Transverse colon (tissue), 4 donors: ENCODE measurements around the gene CCND1. TPM values are rescaled to one million over a fixed set of nuclear protein-coding genes. Genes with fewer than 3 reads are reported as not detected.

ENCODE experiments used
- DNase-seq: peaks from one replicate; pipeline ENCODE4 v3.0.0-alpha.2; 2019
- H3K27ac ChIP-seq, 4 donors: fragments of 200-600 bp; sonication (generic); 2 replicates each; pipeline ENCODE4 v1.5.1; 2016 to 2018; ENCODE audit warnings: inconsistent platforms in 4 of 4
- H3K27me3 ChIP-seq: fragments of 200-600 bp; sonication (generic); 2 replicates; pipeline ENCODE4 v1.5.1; 2017; ENCODE audit warnings: inconsistent platforms
- H3K36me3 ChIP-seq, 4 donors: fragments of 200-600 bp; sonication (generic); 2 replicates each; pipeline ENCODE4 v1.5.1; 2017 to 2019; ENCODE audit warnings: inconsistent platforms in 4 of 4
- H3K4me1 ChIP-seq, 4 donors: fragments of 200-600 bp; sonication (generic); 2 replicates each; pipeline ENCODE4 v1.5.1; 2017 to 2020; ENCODE audit warnings: inconsistent platforms in 4 of 4
- H3K4me3 ChIP-seq, 4 donors: fragments of 200-600 bp; sonication (generic); 1 replicate in 1 of 4; 2 replicates in 3 of 4; pipeline versions ENCODE4 v1.5.1 to v1.6.1; 2017 to 2019; ENCODE audit warnings: inconsistent platforms in 4 of 4
- H3K9me3 ChIP-seq, 2 donors: fragments of 200-600 bp; sonication (generic); 2 replicates each; pipeline ENCODE4 v1.5.1; 2017 to 2019; ENCODE audit warnings: inconsistent platforms in 2 of 2
- CTCF ChIP-seq, 5 experiments: fragments of 200-600 bp in 3 of 5; fragments of 450-650 bp in 2 of 5; sonication (generic) in 3 of 5; IDR thresholded peaks; 1 replicate in 2 of 5; 2 replicates in 3 of 5; pipeline ENCODE4 v1.5.1; 2016 to 2017; ENCODE audit warnings: antibody characterized with exemption in 5 of 5, inconsistent platforms in 3 of 5, mild to moderate bottlenecking in 2 of 5, moderate library complexity in 1 of 5
- EP300 ChIP-seq: sonication (generic); formaldehyde crosslinking; IDR thresholded peaks from one replicate; pipeline ENCODE4 v1.6.1; 2017; ENCODE audit warnings: antibody characterized with exemption, low read depth
- POLR2A ChIP-seq: fragments of 450-650 bp; IDR thresholded peaks from one replicate; pipeline ENCODE4 v1.6.1; 2016; ENCODE audit warnings: antibody characterized with exemption, mild to moderate bottlenecking, moderate library complexity
- POLR2AphosphoS5 ChIP-seq, 3 donors: sonication (generic); formaldehyde crosslinking; IDR thresholded peaks; one replicate each; pipeline ENCODE4 v1.6.1; 2016; ENCODE audit warnings: antibody characterized with exemption in 3 of 3
- WGBS, 2 donors: methylation state at CpG; one replicate each; pipeline ENCODE4 v1.1.5; 2018; ENCODE audit warnings: low coverage in 1 of 2; 5-methylcytosine and 5-hydroxymethylcytosine counted together
- in situ Hi-C, 4 donors: fragments of 200-750 bp; cut with MboI; loops; one replicate each; pipeline versions ENCODE4 v1.15.0 to v1.15.1; 2017; ENCODE audit warnings: low sequenced_read_pairs in 3 of 4, low pct_ligation_motif_present in 1 of 4, low pct_unique_long_range_greater_than_20kb in 1 of 4
- intact Hi-C: fragments of 100-400 bp; cut with DNase I; formaldehyde crosslinking; loops from one replicate; pipeline ENCODE4 v1.15.1; 2023; ENCODE audit warnings: low total_unique reads
- total RNA-seq, 4 donors: library from RNA; depleted of rRNA; stranded (reverse); fragments of >200 nt; gene quantifications; one replicate each; pipeline ENCODE4 v1.1.0, GENCODE V29; 2016

Gene CCND1
- total RNA-seq, 4 donors from 2014 or later, result 26.4 to 78.0 (median 45.0) TPM

- DNase-seq, result no peak
- no peak for TF ChIP-seq CTCF (IDR thresholded peaks at IDR 0.05)
- TF ChIP-seq EP300, result no peak
- TF ChIP-seq POLR2A, result no peak
- no peak for TF ChIP-seq POLR2AphosphoS5 (IDR thresholded peaks at IDR 0.05)
- Histone ChIP-seq H3K4me1 (peaks cover 9 to 20% (median 17%) of the 10 kb centered on the region in 4 donors), H3K4me3 (no peak overlapping the region), H3K9me3 (no peaks in the 10 kb centered on the region), H3K36me3 (no peaks in the 10 kb centered on the region), H3K27ac (no peak overlapping the region), H3K27me3 (no peaks in the 10 kb centered on the region)
- WGBS, 2 donors, result 48 to 65% methylated on average over 2 of the region's 2 CpGs
- intact Hi-C loops, result no loop called here
- in situ Hi-C loops, result loop anchor here in 2 of 4 donors (25.0 kb wide), 1 partner anchor 510 kb away; no protein-coding TSS in a partner anchor
Measured at GRCh38 chr11:69677749-69678148, 36.8 kb downstream of the CCND1 start.

- no peak for DNase-seq
- Histone ChIP-seq H3K27me3 (no peaks in the 10 kb centered on the region), H3K4me3 (no peak overlapping the region), H3K4me1 (peaks cover under 1 to 3% (median 2%) of the 10 kb centered on the region in 4 donors), H3K36me3 (no peaks in the 10 kb centered on the region), H3K27ac (no peak overlapping the region), H3K9me3 (no peaks in the 10 kb centered on the region)
- in situ Hi-C loops (loop anchor here (10.0 to 25.0 kb wide), 4 partner anchors 204 to 514 kb away; no protein-coding TSS in a partner anchor), intact Hi-C loops (no loop called here)
- WGBS, 2 donors, result 88 to 89% methylated on average over 1 to 5 of the region's 5 CpGs
- TF ChIP-seq CTCF (IDR thresholded peaks at IDR 0.05), result no peak
- no peak for TF ChIP-seq POLR2A
- TF ChIP-seq POLR2AphosphoS5 (IDR thresholded peaks at IDR 0.05), result no peak
- no peak for TF ChIP-seq EP300
Measured at GRCh38 chr11:69680688-69681087, 39.7 kb downstream of the CCND1 start.

- 94 to 100% methylated on average over 2 to 6 of the region's 6 CpGs for WGBS, 2 donors
- Histone ChIP-seq H3K4me3 (no peak overlapping the region), H3K4me1 (peaks cover 0 to 5% (median 2%) of the 10 kb centered on the region in 4 donors), H3K9me3 (no peaks in the 10 kb centered on the region), H3K27me3 (peaks cover 9% of the 10 kb centered on the region), H3K36me3 (no peaks in the 10 kb centered on the region), H3K27ac (no peak overlapping the region)
- no peak for DNase-seq
- no peak for TF ChIP-seq POLR2AphosphoS5 (IDR thresholded peaks at IDR 0.05)
- no peak for TF ChIP-seq EP300
- TF ChIP-seq POLR2A, result no peak
- TF ChIP-seq CTCF (IDR thresholded peaks at IDR 0.05), result no peak
- in situ Hi-C loops (loop anchor here (10.0 to 25.0 kb wide), 4 partner anchors 203 to 513 kb away; no protein-coding TSS in a partner anchor), intact Hi-C loops (no loop called here)
Measured at GRCh38 chr11:69682221-69682620, 41.3 kb downstream of the CCND1 start.

GRCh38 chr11:69682681-69683326 is 41.8 kb downstream of the CCND1 start:
- H3K36me3 ChIP-seq, result no peaks in the 10 kb centered on the region
- H3K9me3 ChIP-seq, result no peaks in the 10 kb centered on the region
- WGBS, 2 donors, result 95% methylated on average over 7 of the region's 7 CpGs; no CpG with 5 or more reads in 1 of the 2 donors
- intact Hi-C loops (no loop called here), in situ Hi-C loops (loop anchor here (10.0 to 25.0 kb wide), 4 partner anchors 202 to 512 kb away; no protein-coding TSS in a partner anchor)
- no peak overlapping the region for H3K4me3 ChIP-seq
- TF ChIP-seq EP300, result no peak
- no peak for TF ChIP-seq CTCF (IDR thresholded peaks at IDR 0.05)
- no peak for TF ChIP-seq POLR2AphosphoS5 (IDR thresholded peaks at IDR 0.05)
- no peak for TF ChIP-seq POLR2A
- no peak overlapping the region for H3K27ac ChIP-seq
- no peak for DNase-seq
- peaks cover 0 to 5% (median 2%) of the 10 kb centered on the region in 4 donors for H3K4me1 ChIP-seq
- H3K27me3 ChIP-seq, result peaks cover 9% of the 10 kb centered on the region
